Heart left ventricle (tissue), 13 donors: ENCODE results near the gene FAM20C.

Experiments used
- CTCF ChIP-seq, 12 donors: fragments of 200-600 bp; sonication (generic) in 4 of 12; IDR thresholded peaks; one replicate each; pipeline versions ENCODE4 v1.5.0 to v1.8.0; 2018 to 2022; ENCODE audit warnings: antibody characterized with exemption in 12 of 12, mild to moderate bottlenecking in 5 of 12
- POLR2A ChIP-seq, 2 donors: fragments of 450-650 bp; IDR thresholded peaks; one replicate each; pipeline ENCODE4 v1.6.1; 2017; ENCODE audit warnings: antibody characterized with exemption in 2 of 2, mild to moderate bottlenecking in 2 of 2, moderate library complexity in 2 of 2
- donor health status: ischemic (EF 13 %, LVEDD 7.1; RV severe dilation, severe dysfunction).
- donor health status: DM: no; HTN: yes; CAD: no.
- donor health status: DM: no; HTN: no; CAD: no.
- donor health status: ischemic (EF 25% LVEDD 6.9; RV normal size, moderate dysfunction).
- donor health status: ischemic (EF 25% LVEDD 5.7; RV mildly dilated, moderate dysfunction).
- donor health status: ischemic (EF 35%, LVEDD 5.7; RV mildly dilated, moderate dysfunction).
- donor health status: nonischemic (EF 11% LVEDD 7.7; RV severe dilation, severe dysfunction).
- donor health status: DM: yes; HTN: yes; CAD: no.
- donor health status: PGD.
- donor health status: ischemic (EF 29% LVEDD 5.4; RV normal size, mild dysfunction).
- donor health status: nonischemic (EF 23%, LVEDD 6.1; RV moderate dilation, normal function).

GRCh38 chr7:154096-154799 lies 38.1 kb upstream of the FAM20C start:
- TF ChIP-seq CTCF (IDR thresholded peaks at IDR 0.05), result no peak
- no peak for TF ChIP-seq POLR2A (IDR thresholded peaks at IDR 0.05)
